Mesenchymal stem cell (in vitro differentiated cells and primary cell): ENCODE measurements around the gene UBE2I.

Experiments used
- DNase-seq: peaks from one replicate; pipeline ENCODE4 v3.0.0-alpha.2; 2013
- H2AFZ ChIP-seq: one replicate; pipeline ENCODE4 v1.6.1; 2013; ENCODE audit warnings: low read depth, mild to moderate bottlenecking, control low read depth, inconsistent platforms, low read length, moderate library complexity
- H2AK5ac ChIP-seq: 2 replicates; pipeline ENCODE4 v1.6.1; 2013; ENCODE audit warnings: low read length, moderate library complexity, mild to moderate bottlenecking, inconsistent platforms; ENCODE audit not compliant: severe bottlenecking
- H2BK120ac ChIP-seq: one replicate; pipeline ENCODE4 v1.6.1; 2013; ENCODE audit warnings: low read depth, mild to moderate bottlenecking, inconsistent platforms, low read length, moderate library complexity
- H2BK12ac ChIP-seq, 2 experiments: one replicate each; pipeline ENCODE4 v1.6.1; 2013; ENCODE audit warnings: inconsistent platforms in 2 of 2, low read length in 2 of 2, mild to moderate bottlenecking in 2 of 2, moderate library complexity in 2 of 2, control low read depth in 1 of 2
- H2BK15ac ChIP-seq: one replicate; pipeline ENCODE4 v1.6.1; 2013; ENCODE audit warnings: mild to moderate bottlenecking, low read depth, inconsistent platforms; ENCODE audit not compliant: poor library complexity, severe bottlenecking
- H2BK5ac ChIP-seq: 2 replicates; pipeline ENCODE4 v1.6.1; 2013; ENCODE audit warnings: low read depth, mild to moderate bottlenecking, low read length, control low read depth, inconsistent platforms; ENCODE audit not compliant: poor library complexity, severe bottlenecking
- H3K14ac ChIP-seq, 2 experiments: one replicate each; pipeline ENCODE4 v1.6.1; 2013; ENCODE audit warnings: inconsistent platforms in 2 of 2, low read length in 2 of 2, control low read depth in 1 of 2, mild to moderate bottlenecking in 1 of 2, moderate library complexity in 1 of 2
- H3K18ac ChIP-seq, 2 experiments: one replicate each; pipeline ENCODE4 v1.6.1; 2013; ENCODE audit warnings: inconsistent platforms in 2 of 2, low read length in 2 of 2, control low read depth in 1 of 2, low read depth in 1 of 2, mild to moderate bottlenecking in 1 of 2
- H3K23ac ChIP-seq, 2 experiments: one replicate each; pipeline ENCODE4 v1.6.1; 2013; ENCODE audit warnings: inconsistent platforms in 2 of 2, low read length in 2 of 2, mild to moderate bottlenecking in 2 of 2, moderate library complexity in 2 of 2, control low read depth in 1 of 2
- H3K27ac ChIP-seq: 2 replicates; pipeline ENCODE4 v1.5.1; 2013; ENCODE audit warnings: mild to moderate bottlenecking, moderate library complexity, low read length, control low read depth, inconsistent platforms; ENCODE audit not compliant: poor library complexity, severe bottlenecking
- H3K27me3 ChIP-seq, 2 experiments: 2 replicates each; pipeline versions ENCODE4 v1.6.1 to v1.7.0; 2013; ENCODE audit warnings: low read length in 2 of 2, mild to moderate bottlenecking in 2 of 2, moderate library complexity in 2 of 2, control low read depth in 1 of 2, inconsistent platforms in 1 of 2; ENCODE audit not compliant: control insufficient read depth in 1 of 2, insufficient read depth in 1 of 2
- H3K36me3 ChIP-seq, 2 experiments: 2 replicates each; pipeline versions ENCODE4 v1.6.1 to v1.7.0; 2013; ENCODE audit warnings: low read length in 2 of 2, control low read depth in 1 of 2, inconsistent platforms in 1 of 2, low read depth in 1 of 2, mild to moderate bottlenecking in 1 of 2; ENCODE audit not compliant: insufficient read depth in 2 of 2, control insufficient read depth in 1 of 2
- H3K4ac ChIP-seq, 2 experiments: one replicate each; pipeline ENCODE4 v1.6.1; 2013; ENCODE audit warnings: inconsistent platforms in 2 of 2, low read length in 2 of 2, mild to moderate bottlenecking in 2 of 2, moderate library complexity in 2 of 2, control low read depth in 1 of 2, low read depth in 1 of 2
- H3K4me1 ChIP-seq: 2 replicates; pipeline ENCODE4 v1.6.1; 2013; ENCODE audit warnings: low read depth, low read length, control low read depth; ENCODE audit not compliant: control insufficient read depth, insufficient read depth
- H3K4me2 ChIP-seq: 2 replicates; pipeline ENCODE4 v1.6.1; 2013; ENCODE audit warnings: low read length, mild to moderate bottlenecking, inconsistent platforms; ENCODE audit not compliant: poor library complexity, severe bottlenecking
- H3K4me3 ChIP-seq, 2 experiments: 2 replicates each; pipeline versions ENCODE4 v1.5.1 to v1.7.0; 2013; ENCODE audit warnings: low read length in 2 of 2, mild to moderate bottlenecking in 2 of 2, control low read depth in 1 of 2, low read depth in 1 of 2; ENCODE audit not compliant: insufficient read depth in 1 of 2
- H3K79me1 ChIP-seq: replicated peaks from 2 replicates; pipeline ENCODE4 v1.6.1; 2013; ENCODE audit warnings: mild to moderate bottlenecking, control low read depth, low read length, inconsistent platforms; ENCODE audit not compliant: poor library complexity, severe bottlenecking
- H3K9ac ChIP-seq: 2 replicates; pipeline ENCODE4 v1.7.0; 2013; ENCODE audit warnings: mild to moderate bottlenecking, low read length, moderate library complexity
- H3K9me3 ChIP-seq: 2 replicates; pipeline ENCODE4 v1.7.0; 2013; ENCODE audit warnings: mild to moderate bottlenecking, low read length; ENCODE audit not compliant: control insufficient read depth
- H4K8ac ChIP-seq: one replicate; pipeline ENCODE4 v1.6.1; 2013; ENCODE audit warnings: inconsistent platforms, mild to moderate bottlenecking, low read length, moderate library complexity
- H4K91ac ChIP-seq: one replicate; pipeline ENCODE4 v1.6.1; 2013; ENCODE audit warnings: mild to moderate bottlenecking, low read length, inconsistent platforms
- WGBS: methylation state at CpG from one replicate; pipeline ENCODE4 v1.1.7; 2013; ENCODE audit warnings: mixed read lengths; 5-methylcytosine and 5-hydroxymethylcytosine counted together

The UBE2I gene

GRCh38 chr16:1363501-1364041 is 54.1 kb downstream of the UBE2I start:
- H3K27me3 ChIP-seq: no peaks in the 10 kb centered on the region
- peaks cover 43% of the 10 kb centered on the region for H3K79me1 ChIP-seq
- no peak overlapping the region for H2AK5ac ChIP-seq
- H3K14ac ChIP-seq: no peak overlapping the region
- H3K36me3 ChIP-seq: peaks cover 73 to 74% of the 10 kb centered on the region in 2 experiments
- H4K8ac ChIP-seq: peak overlapping the region; percentile 45
- H3K23ac ChIP-seq: no peak overlapping the region
- H3K4ac ChIP-seq: no peak overlapping the region
- no peaks in the 10 kb centered on the region for H3K9me3 ChIP-seq
- H2BK120ac ChIP-seq: no peak overlapping the region
- no peak overlapping the region for H2BK5ac ChIP-seq
- no peak overlapping the region for H3K4me3 ChIP-seq
- no peak overlapping the region for H2BK15ac ChIP-seq
- H3K9ac ChIP-seq: no peak overlapping the region
- no peak overlapping the region for H2BK12ac ChIP-seq
- no peaks in the 10 kb centered on the region for H3K4me1 ChIP-seq
- H3K18ac ChIP-seq: no peak overlapping the region
- no peak overlapping the region for H2AFZ ChIP-seq
- no peak overlapping the region for H4K91ac ChIP-seq
- WGBS: 53% methylated on average over 18 of the region's 18 CpGs
- DNase-seq: peak; percentile 56
- no peak overlapping the region for H3K27ac ChIP-seq
- no peak overlapping the region for H3K4me2 ChIP-seq

- Histone ChIP-seq H2AFZ (no peak overlapping the region), H3K9ac (no peak overlapping the region)
- WGBS: 90% methylated on average over 22 of the region's 22 CpGs
Measured at GRCh38 chr16:1364510-1364909, 55.1 kb downstream of the UBE2I start.

GRCh38 chr16:1366060-1366711 is 56.8 kb downstream of the UBE2I start:
- Histone ChIP-seq H3K4ac (no peak overlapping the region), H4K91ac (peak overlapping the region; percentile 48), H4K8ac (no peak overlapping the region), H3K36me3 (peaks cover 66 to 76% of the 10 kb centered on the region in 2 experiments), H2BK12ac (no peak overlapping the region), H3K4me3 (no peak overlapping the region), H3K4me2 (no peak overlapping the region), H3K23ac (no peak overlapping the region), H3K18ac (no peak overlapping the region), H3K27ac (no peak overlapping the region), H2BK120ac (no peak overlapping the region), H2AK5ac (no peak overlapping the region), H2BK5ac (no peak overlapping the region), H3K14ac (no peak overlapping the region), H2AFZ (no peak overlapping the region), H2BK15ac (no peak overlapping the region), H3K4me1 (peaks cover 3% of the 10 kb centered on the region), H3K79me1 (peaks cover 35% of the 10 kb centered on the region), H3K27me3 (no peaks in the 10 kb centered on the region), H3K9me3 (no peaks in the 10 kb centered on the region), H3K9ac (no peak overlapping the region)
- 95% methylated on average over 29 of the region's 29 CpGs for WGBS
- DNase-seq: no peak

More at GRCh38 chr16:1364510-1364909, 55.1 kb downstream of the UBE2I start:
- Histone ChIP-seq H3K9me3 (no peaks in the 10 kb centered on the region), H2AK5ac (no peak overlapping the region), H3K4me1 (no peaks in the 10 kb centered on the region), H3K14ac (no peak overlapping the region), H3K27me3 (no peaks in the 10 kb centered on the region), H4K8ac (no peak overlapping the region), H3K18ac (no peak overlapping the region), H3K79me1 (peaks cover 42% of the 10 kb centered on the region), H2BK12ac (no peak overlapping the region), H3K27ac (no peak overlapping the region), H3K4me3 (no peak overlapping the region), H3K4me2 (no peak overlapping the region), H2BK120ac (no peak overlapping the region), H2BK5ac (no peak overlapping the region), H3K36me3 (peaks cover 74 to 75% of the 10 kb centered on the region in 2 experiments), H3K23ac (no peak overlapping the region), H2BK15ac (no peak overlapping the region), H4K91ac (no peak overlapping the region), H3K4ac (no peak overlapping the region)
- DNase-seq: no peak

- Histone ChIP-seq H3K4me3 (no peak overlapping the region), H3K27ac (no peak overlapping the region), H3K27me3 (no peaks in the 10 kb centered on the region), H3K9ac (no peak overlapping the region), H2BK12ac (no peak overlapping the region), H2BK5ac (no peak overlapping the region), H3K23ac (no peak overlapping the region), H3K14ac (no peak overlapping the region), H2BK15ac (no peak overlapping the region), H3K4me1 (peaks cover 3% of the 10 kb centered on the region), H4K91ac (no peak overlapping the region), H3K36me3 (peaks cover 67 to 77% of the 10 kb centered on the region in 2 experiments), H3K9me3 (no peaks in the 10 kb centered on the region), H2AK5ac (no peak overlapping the region), H3K79me1 (peaks cover 37% of the 10 kb centered on the region), H3K18ac (no peak overlapping the region), H2AFZ (no peak overlapping the region), H4K8ac (peak overlapping the region; percentile 19), H2BK120ac (no peak overlapping the region), H3K4ac (no peak overlapping the region), H3K4me2 (no peak overlapping the region)
- DNase-seq: no peak
- 94% methylated on average over 24 of the region's 24 CpGs for WGBS
Measured at GRCh38 chr16:1366712-1367299, 57.4 kb downstream of the UBE2I start.
